ENCODE results near the gene PODXL2. TPM values are rescaled to one million over a fixed set of nuclear protein-coding genes. Genes with fewer than 3 reads are reported as not detected.
A peak's percentile ranks its signal among the peaks of the same experiment; 100 is the strongest.

The PODXL2 gene
- total RNA-seq, 1 experiment from 2014 or later = 33.6 TPM

DNA sequence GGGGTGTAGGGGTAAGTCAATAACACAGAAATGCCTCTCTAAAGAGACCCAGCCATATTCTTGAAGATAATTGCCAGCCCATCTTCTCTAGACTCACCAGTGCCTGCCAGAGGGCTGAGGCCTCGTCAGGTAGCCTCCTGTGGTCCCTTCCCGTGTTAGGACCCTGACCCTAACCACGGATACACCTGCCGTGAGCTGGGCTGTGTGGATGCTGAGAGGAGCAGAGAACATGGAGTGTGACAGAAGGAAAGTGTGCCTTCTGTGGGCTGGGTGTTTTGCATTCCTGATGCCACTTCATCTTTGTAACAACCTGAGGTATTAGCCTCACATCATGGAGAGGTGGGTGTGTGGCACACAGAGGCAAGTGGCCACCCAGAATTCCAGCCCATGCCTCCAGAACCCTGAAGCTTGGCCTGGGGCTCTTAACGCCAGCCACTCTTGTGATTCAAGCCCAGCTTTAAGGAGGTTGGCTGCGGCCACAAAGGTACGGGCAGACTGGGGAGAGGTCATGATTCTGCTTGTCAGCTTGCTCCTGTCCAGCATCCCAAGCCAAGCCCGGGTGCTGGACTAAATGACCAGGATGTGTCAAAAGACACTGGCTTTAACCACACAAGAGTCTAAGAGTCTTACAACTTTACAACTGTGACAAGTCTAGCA is 22.7 kb downstream of the PODXL2 start:
- Mint-ChIP-seq H3K36me3 (no peaks in the 10 kb centered on the region), H3K4me1 (peaks cover 7% of the 10 kb centered on the region), H3K27me3 (ENCODE audit: low read depth) (no peaks in the 10 kb centered on the region), H3K9me3 (no peaks in the 10 kb centered on the region), H3K27ac (no peak overlapping the region), H3K4me3 (no peak overlapping the region)
- ATAC-seq (no peak), DNase-seq (ENCODE audit: low spot score) (no peak)
- TF ChIP-seq TEAD1 (CRISPR knock-in tag; IDR thresholded peaks at IDR 0.05) (no peak), ZSCAN18 (CRISPR knock-in tag; IDR thresholded peaks at IDR 0.05) (no peak), ZNF396 (CRISPR knock-in tag; IDR thresholded peaks at IDR 0.05; ENCODE audit: borderline replicate concordance) (no peak), ZBTB21 (CRISPR knock-in tag; IDR thresholded peaks at IDR 0.05; ENCODE audit: borderline replicate concordance) (no peak), JAZF1 (CRISPR knock-in tag; IDR thresholded peaks at IDR 0.05) (no peak), ZNF416 (CRISPR knock-in tag; IDR thresholded peaks at IDR 0.05) (no peak), ZNF671 (CRISPR knock-in tag; IDR thresholded peaks at IDR 0.05) (no peak), MYBL2 (CRISPR knock-in tag; IDR thresholded peaks at IDR 0.05) (no peak), RORB (CRISPR knock-in tag; IDR thresholded peaks at IDR 0.05) (no peak)
- TF ChIP-seq, protein P1, sequence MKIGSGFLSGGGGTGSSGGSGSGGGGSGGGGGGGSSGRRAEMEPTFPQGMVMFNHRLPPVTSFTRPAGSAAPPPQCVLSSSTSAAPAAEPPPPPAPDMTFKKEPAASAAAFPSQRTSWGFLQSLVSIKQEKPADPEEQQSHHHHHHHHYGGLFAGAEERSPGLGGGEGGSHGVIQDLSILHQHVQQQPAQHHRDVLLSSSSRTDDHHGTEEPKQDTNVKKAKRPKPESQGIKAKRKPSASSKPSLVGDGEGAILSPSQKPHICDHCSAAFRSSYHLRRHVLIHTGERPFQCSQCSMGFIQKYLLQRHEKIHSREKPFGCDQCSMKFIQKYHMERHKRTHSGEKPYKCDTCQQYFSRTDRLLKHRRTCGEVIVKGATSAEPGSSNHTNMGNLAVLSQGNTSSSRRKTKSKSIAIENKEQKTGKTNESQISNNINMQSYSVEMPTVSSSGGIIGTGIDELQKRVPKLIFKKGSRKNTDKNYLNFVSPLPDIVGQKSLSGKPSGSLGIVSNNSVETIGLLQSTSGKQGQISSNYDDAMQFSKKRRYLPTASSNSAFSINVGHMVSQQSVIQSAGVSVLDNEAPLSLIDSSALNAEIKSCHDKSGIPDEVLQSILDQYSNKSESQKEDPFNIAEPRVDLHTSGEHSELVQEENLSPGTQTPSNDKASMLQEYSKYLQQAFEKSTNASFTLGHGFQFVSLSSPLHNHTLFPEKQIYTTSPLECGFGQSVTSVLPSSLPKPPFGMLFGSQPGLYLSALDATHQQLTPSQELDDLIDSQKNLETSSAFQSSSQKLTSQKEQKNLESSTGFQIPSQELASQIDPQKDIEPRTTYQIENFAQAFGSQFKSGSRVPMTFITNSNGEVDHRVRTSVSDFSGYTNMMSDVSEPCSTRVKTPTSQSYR (CRISPR knock-in tag; IDR thresholded peaks at IDR 0.05) = no peak
- TF ChIP-seq, protein P2, sequence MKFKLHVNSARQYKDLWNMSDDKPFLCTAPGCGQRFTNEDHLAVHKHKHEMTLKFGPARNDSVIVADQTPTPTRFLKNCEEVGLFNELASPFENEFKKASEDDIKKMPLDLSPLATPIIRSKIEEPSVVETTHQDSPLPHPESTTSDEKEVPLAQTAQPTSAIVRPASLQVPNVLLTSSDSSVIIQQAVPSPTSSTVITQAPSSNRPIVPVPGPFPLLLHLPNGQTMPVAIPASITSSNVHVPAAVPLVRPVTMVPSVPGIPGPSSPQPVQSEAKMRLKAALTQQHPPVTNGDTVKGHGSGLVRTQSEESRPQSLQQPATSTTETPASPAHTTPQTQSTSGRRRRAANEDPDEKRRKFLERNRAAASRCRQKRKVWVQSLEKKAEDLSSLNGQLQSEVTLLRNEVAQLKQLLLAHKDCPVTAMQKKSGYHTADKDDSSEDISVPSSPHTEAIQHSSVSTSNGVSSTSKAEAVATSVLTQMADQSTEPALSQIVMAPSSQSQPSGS (CRISPR knock-in tag; IDR thresholded peaks at IDR 0.05; ENCODE audit: borderline replicate concordance, low read depth) = no peak
- CTCF ChIA-PET = interaction anchor here (0.6 to 2.4 kb wide), 14 partner anchors 9 to 482 kb away, joined by 3 to 25 read pairs (median 4); no protein-coding TSS in a partner anchor
- POLR2A ChIA-PET = no interaction called here

GRCh38 chr3:127652246-127652995 is 23.4 kb downstream of the PODXL2 start:
- DNase-seq (ENCODE audit: low spot score) (peak; percentile 70), ATAC-seq (peak; percentile 98)
- Mint-ChIP-seq H3K27me3 (ENCODE audit: low read depth) (no peaks in the 10 kb centered on the region), H3K4me3 (no peak overlapping the region), H3K36me3 (no peaks in the 10 kb centered on the region), H3K9me3 (no peaks in the 10 kb centered on the region), H3K27ac (no peak overlapping the region), H3K4me1 (no peaks in the 10 kb centered on the region)
- TF ChIP-seq, protein P3, sequence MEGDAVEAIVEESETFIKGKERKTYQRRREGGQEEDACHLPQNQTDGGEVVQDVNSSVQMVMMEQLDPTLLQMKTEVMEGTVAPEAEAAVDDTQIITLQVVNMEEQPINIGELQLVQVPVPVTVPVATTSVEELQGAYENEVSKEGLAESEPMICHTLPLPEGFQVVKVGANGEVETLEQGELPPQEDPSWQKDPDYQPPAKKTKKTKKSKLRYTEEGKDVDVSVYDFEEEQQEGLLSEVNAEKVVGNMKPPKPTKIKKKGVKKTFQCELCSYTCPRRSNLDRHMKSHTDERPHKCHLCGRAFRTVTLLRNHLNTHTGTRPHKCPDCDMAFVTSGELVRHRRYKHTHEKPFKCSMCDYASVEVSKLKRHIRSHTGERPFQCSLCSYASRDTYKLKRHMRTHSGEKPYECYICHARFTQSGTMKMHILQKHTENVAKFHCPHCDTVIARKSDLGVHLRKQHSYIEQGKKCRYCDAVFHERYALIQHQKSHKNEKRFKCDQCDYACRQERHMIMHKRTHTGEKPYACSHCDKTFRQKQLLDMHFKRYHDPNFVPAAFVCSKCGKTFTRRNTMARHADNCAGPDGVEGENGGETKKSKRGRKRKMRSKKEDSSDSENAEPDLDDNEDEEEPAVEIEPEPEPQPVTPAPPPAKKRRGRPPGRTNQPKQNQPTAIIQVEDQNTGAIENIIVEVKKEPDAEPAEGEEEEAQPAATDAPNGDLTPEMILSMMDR (IDR thresholded peaks at IDR 0.05) = peak; percentile 77
- TF ChIP-seq MAX (CRISPR knock-in tag; IDR thresholded peaks at IDR 0.05) (0 out of 2 replicates have a peak, but pooled peaks have one; percentile 12), IRF2 (CRISPR knock-in tag; IDR thresholded peaks at IDR 0.05; ENCODE audit: borderline replicate concordance, low read depth) (no peak), MLX (CRISPR knock-in tag; IDR thresholded peaks at IDR 0.05) (0 out of 2 replicates have a peak, but pooled peaks have one; percentile 18)
- ChIA-PET CTCF (interaction anchor here (0.5 to 2.4 kb wide), 13 partner anchors 9 to 481 kb away, joined by 3 to 25 read pairs (median 4); no protein-coding TSS in a partner anchor), POLR2A (no interaction called here)
